Neural cell (in vitro differentiated cells): ENCODE measurements around the gene USP28. TPM values are rescaled to one million over a fixed set of nuclear protein-coding genes. Genes with fewer than 3 reads are reported as not detected.

Experiments
- H2AFZ ChIP-seq: fragments of 200-600, 300-800 bp; sonication (generic), shearing (Covaris generic); 2 replicates; pipeline ENCODE4 v1.6.0; 2014; ENCODE audit warnings: low read depth, mild to moderate bottlenecking, antibody characterized with exemption, low read length, moderate library complexity
- H3F3A ChIP-seq: fragments of 200-600 bp; shearing (Covaris generic); 2 replicates; pipeline ENCODE4 v1.6.1; 2016; ENCODE audit warnings: mild to moderate bottlenecking, moderate library complexity, mixed read lengths, antibody characterized with exemption, low read length; ENCODE audit not compliant: insufficient read depth, poor library complexity, severe bottlenecking
- H3K27ac ChIP-seq: fragments of 200-600, 300-800 bp; sonication (generic), shearing (Covaris generic); 2 replicates; pipeline ENCODE4 v1.5.1; 2014; ENCODE audit warnings: mild to moderate bottlenecking, low read length, moderate library complexity
- H3K27me3 ChIP-seq: fragments of 300-800, 200-600 bp; sonication (generic), shearing (Covaris generic); 2 replicates; pipeline ENCODE4 v1.6.0; 2014; ENCODE audit warnings: mild to moderate bottlenecking, low read depth, low read length, moderate library complexity; ENCODE audit not compliant: insufficient read depth
- H3K36me3 ChIP-seq: fragments of 300-800, 200-600 bp; sonication (generic), shearing (Covaris generic); 2 replicates; pipeline ENCODE4 v1.5.1; 2014; ENCODE audit warnings: mild to moderate bottlenecking, antibody characterized with exemption, low read length, moderate library complexity; ENCODE audit not compliant: insufficient read depth
- H3K4me2 ChIP-seq: fragments of 300-800, 200-600 bp; sonication (generic), shearing (Covaris generic); 2 replicates; pipeline ENCODE4 v1.6.0; 2014; ENCODE audit warnings: mild to moderate bottlenecking, low read length
- H3K4me3 ChIP-seq: fragments of 300-800, 200-600 bp; sonication (generic), shearing (Covaris generic); 2 replicates; pipeline ENCODE4 v1.5.1; 2014; ENCODE audit warnings: mild to moderate bottlenecking, low read length, moderate library complexity
- H3K79me2 ChIP-seq: fragments of 200-600 bp; shearing (Covaris generic); replicated peaks from 2 replicates; pipeline ENCODE4 v1.6.0; 2014; ENCODE audit warnings: mild to moderate bottlenecking, low read length, moderate library complexity; ENCODE audit not compliant: insufficient read depth
- H3K9ac ChIP-seq: fragments of 300-800, 200-600 bp; sonication (generic), shearing (Covaris generic); 2 replicates; pipeline ENCODE4 v1.6.1; 2016; ENCODE audit warnings: mild to moderate bottlenecking, low read length, mixed read lengths
- H3K9me2 ChIP-seq: fragments of 200-600 bp; shearing (Covaris generic); 2 replicates; pipeline ENCODE4 v1.6.1; 2016; ENCODE audit warnings: mild to moderate bottlenecking, low read length, mixed read lengths; ENCODE audit not compliant: insufficient read depth
- H3K9me3 ChIP-seq: fragments of 200-600, 300-800 bp; sonication (generic), shearing (Covaris generic); 2 replicates; pipeline ENCODE4 v1.6.1; 2016; ENCODE audit warnings: mild to moderate bottlenecking, mixed run types, low read length, moderate library complexity, mixed read lengths
- H4K20me1 ChIP-seq: fragments of 200-600 bp; shearing (Covaris generic); 2 replicates; pipeline ENCODE4 v1.6.1; 2016; ENCODE audit warnings: mild to moderate bottlenecking, mixed run types; ENCODE audit not compliant: insufficient read depth
- CTCF ChIP-seq: fragments of 450-650 bp; IDR thresholded peaks from 2 replicates; pipeline ENCODE4 v1.5.1; 2014; ENCODE audit warnings: antibody characterized with exemption, mild to moderate bottlenecking, moderate library complexity; ENCODE audit not compliant: poor library complexity, severe bottlenecking
- EP300 ChIP-seq: fragments of 450-650 bp; conservative IDR thresholded peaks from 2 replicates; pipeline ENCODE4 v1.6.1; 2014; ENCODE audit warnings: antibody characterized with exemption, mild to moderate bottlenecking, moderate library complexity; ENCODE audit not compliant: poor library complexity, severe bottlenecking
- EZH2 ChIP-seq: fragments of 200-600, 300-800 bp; shearing (Covaris generic), sonication (generic); IDR thresholded peaks from 2 replicates; pipeline ENCODE4 v1.6.1; 2014; ENCODE audit warnings: antibody characterized with exemption, low read length, borderline replicate concordance, mild to moderate bottlenecking; ENCODE audit not compliant: insufficient read depth, poor library complexity, severe bottlenecking
- MXI1 ChIP-seq: fragments of 450-650 bp; conservative IDR thresholded peaks from 2 replicates; pipeline ENCODE4 v1.6.1; 2014; ENCODE audit warnings: antibody characterized with exemption, mild to moderate bottlenecking; ENCODE audit not compliant: poor library complexity, severe bottlenecking
- POLR2AphosphoS5 ChIP-seq: IDR thresholded peaks from 2 replicates; pipeline ENCODE4 v1.6.1; 2012
- RAD21 ChIP-seq: fragments of 450-650 bp; conservative IDR thresholded peaks from 2 replicates; pipeline ENCODE4 v1.6.1; 2014; ENCODE audit warnings: antibody characterized with exemption, mild to moderate bottlenecking, moderate library complexity
- REST ChIP-seq: IDR thresholded peaks from 2 replicates; pipeline ENCODE4 v1.6.1; 2012; ENCODE audit warnings: borderline replicate concordance
- SMC3 ChIP-seq: fragments of 450-650 bp; conservative IDR thresholded peaks from 2 replicates; pipeline ENCODE4 v1.6.1; 2014; ENCODE audit warnings: antibody characterized with exemption, mild to moderate bottlenecking, moderate library complexity; ENCODE audit not compliant: poor library complexity
- TAF1 ChIP-seq: IDR thresholded peaks from 2 replicates; pipeline ENCODE4 v1.6.1; 2012; ENCODE audit warnings: low read depth
- polyA plus RNA-seq: library from polyadenylated mRNA; depleted of rRNA; stranded (reverse); fragments of >200 nt; gene quantifications from 2 replicates; pipeline ENCODE4 v1.2.3, GENCODE V29; 2014

The USP28 gene
- polyA plus RNA-seq, 1 donor from 2014 or later, result 16.0 TPM

GRCh38 chr11:113839842-113840241, 35.5 kb downstream of the USP28 start:
- Histone ChIP-seq H3K4me2 (no peak overlapping the region), H2AFZ (no peak overlapping the region), H3K79me2 (no peaks in the 10 kb centered on the region), H3K27ac (no peak overlapping the region), H3K9ac (no peak overlapping the region), H3K4me3 (no peak overlapping the region), H3K9me3 (no peaks in the 10 kb centered on the region), H3K36me3 (no peaks in the 10 kb centered on the region), H3F3A (no peaks in the 10 kb centered on the region), H3K27me3 (no peaks in the 10 kb centered on the region), H3K9me2 (no peaks in the 10 kb centered on the region), H4K20me1 (no peaks in the 10 kb centered on the region)
- TF ChIP-seq CTCF (no peak), TAF1 (no peak), SMC3 (no peak), RAD21 (no peak), REST (no peak), EP300 (no peak), EZH2 (no peak), MXI1 (no peak)

GRCh38 chr11:113838005-113838404, 37.4 kb downstream of the USP28 start:
- Histone ChIP-seq H3K27ac (no peak overlapping the region), H3K9ac (no peak overlapping the region), H3K36me3 (no peaks in the 10 kb centered on the region), H3K9me2 (no peaks in the 10 kb centered on the region), H3K9me3 (no peaks in the 10 kb centered on the region), H3K4me2 (no peak overlapping the region), H3K79me2 (no peaks in the 10 kb centered on the region), H3K27me3 (no peaks in the 10 kb centered on the region), H3F3A (no peaks in the 10 kb centered on the region), H4K20me1 (no peaks in the 10 kb centered on the region), H3K4me3 (no peak overlapping the region), H2AFZ (no peak overlapping the region)
- TF ChIP-seq RAD21 (no peak), CTCF (no peak), SMC3 (no peak), POLR2AphosphoS5 (no peak), REST (no peak), EZH2 (no peak), EP300 (no peak), MXI1 (no peak), TAF1 (no peak)
